HepG2 (cell line): Measurements from ENCODE around the gene TBC1D22A. TPM values are rescaled to one million over a fixed set of nuclear protein-coding genes. Genes with fewer than 3 reads are reported as not detected.

Experiments
- BORCS8-MEF2B ChIP-seq: sonication (generic); formaldehyde crosslinking; IDR thresholded peaks from 2 replicates; pipeline ENCODE4 v1.8.0; 2022; ENCODE audit warnings: mild to moderate bottlenecking, missing genetic modification reagents
- ERF ChIP-seq: IDR thresholded peaks from 2 replicates; pipeline ENCODE4 v1.6.1; 2018; ENCODE audit warnings: missing biosample characterization, missing genetic modification reagents
- FOXP1 ChIP-seq, 2 experiments: fragments of 450-650 bp in 1 of 2; IDR thresholded peaks; 2 replicates each; pipeline ENCODE4 v1.6.1; 2017 to 2018; ENCODE audit warnings: antibody characterized with exemption in 1 of 2
- FUBP1 ChIP-seq: sonication (generic); formaldehyde crosslinking; IDR thresholded peaks from 2 replicates; pipeline ENCODE4 v1.5.1; 2020; ENCODE audit warnings: missing genetic modification reagents, mild to moderate bottlenecking, borderline replicate concordance
- GRHL1 ChIP-seq: sonication (generic); formaldehyde crosslinking; conservative IDR thresholded peaks from 2 replicates; pipeline ENCODE4 v1.8.0; 2022; ENCODE audit warnings: missing genetic modification reagents
- MAFG ChIP-seq: sonication (generic); formaldehyde crosslinking; IDR thresholded peaks from 2 replicates; pipeline ENCODE4 v1.5.1; 2020; ENCODE audit warnings: mild to moderate bottlenecking, missing genetic modification reagents
- PHF20 ChIP-seq: sonication (generic); formaldehyde crosslinking; IDR thresholded peaks from 2 replicates; pipeline ENCODE4 v1.5.0; 2020; ENCODE audit warnings: mild to moderate bottlenecking, missing genetic modification reagents
- SMAD1 ChIP-seq: sonication (generic); formaldehyde crosslinking; IDR thresholded peaks from 2 replicates; pipeline ENCODE4 v1.4.0; 2020; ENCODE audit warnings: missing genetic modification reagents, low read depth, mild to moderate bottlenecking, borderline replicate concordance
- SP5 ChIP-seq: IDR thresholded peaks from 2 replicates; pipeline ENCODE4 v1.6.1; 2016; ENCODE audit warnings: low read depth, borderline replicate concordance
- STAG1 ChIP-seq: sonication (generic); formaldehyde crosslinking; IDR thresholded peaks from 2 replicates; pipeline ENCODE4 v1.4.0; 2020; ENCODE audit warnings: missing genetic modification reagents
- TMF1 ChIP-seq: sonication (generic); formaldehyde crosslinking; IDR thresholded peaks from 2 replicates; pipeline ENCODE4 v1.8.1; 2022; ENCODE audit warnings: low read depth, missing genetic modification reagents
- YY1 ChIP-seq: IDR thresholded peaks from 2 replicates; pipeline ENCODE4 v1.6.1; 2011; ENCODE audit warnings: low read length, low read depth, moderate library complexity, mild to moderate bottlenecking; ENCODE audit not compliant: insufficient read depth, insufficient replicate concordance
- ZKSCAN1 ChIP-seq: fragments of 150-350 bp; IDR thresholded peaks from 2 replicates; pipeline ENCODE4 v1.6.1; 2014; ENCODE audit warnings: low read length
- ZNF121 ChIP-seq: sonication (generic); formaldehyde crosslinking; IDR thresholded peaks from 2 replicates; pipeline ENCODE4 v1.5.0; 2020; ENCODE audit warnings: mild to moderate bottlenecking, missing genetic modification reagents
- ZNF501 ChIP-seq: sonication (generic); formaldehyde crosslinking; IDR thresholded peaks from 2 replicates; pipeline ENCODE4 v1.5.1; 2020; ENCODE audit warnings: mild to moderate bottlenecking, moderate library complexity, missing genetic modification reagents
- ZNF510 ChIP-seq: sonication (generic); formaldehyde crosslinking; IDR thresholded peaks from 2 replicates; pipeline ENCODE4 v1.4.0; 2020; ENCODE audit warnings: low read depth, mild to moderate bottlenecking, missing genetic modification reagents
- ZNF616 ChIP-seq: sonication (generic); formaldehyde crosslinking; IDR thresholded peaks from 2 replicates; pipeline ENCODE4 v1.5.0; 2020; ENCODE audit warnings: low read depth, mild to moderate bottlenecking, missing genetic modification reagents
- ZNF619 ChIP-seq: sonication (generic); formaldehyde crosslinking; IDR thresholded peaks from 2 replicates; pipeline ENCODE4 v1.4.0; 2020; ENCODE audit warnings: mild to moderate bottlenecking, missing genetic modification reagents
- ZNF747 ChIP-seq: sonication (generic); formaldehyde crosslinking; IDR thresholded peaks from 2 replicates; pipeline ENCODE4 v1.8.1; 2023; ENCODE audit warnings: missing genetic modification reagents, mild to moderate bottlenecking, borderline replicate concordance
- ZNF781 ChIP-seq: sonication (generic); formaldehyde crosslinking; IDR thresholded peaks from 2 replicates; pipeline ENCODE4 v1.5.1; 2020; ENCODE audit warnings: borderline replicate concordance, mild to moderate bottlenecking, missing genetic modification reagents; ENCODE audit errors: not compliant biosample characterization
- ZNF784 ChIP-seq: sonication (generic); formaldehyde crosslinking; IDR thresholded peaks from 2 replicates; pipeline ENCODE4 v1.5.1; 2020; ENCODE audit warnings: missing genetic modification reagents, mild to moderate bottlenecking, borderline replicate concordance
- ZNF841 ChIP-seq: sonication (generic); formaldehyde crosslinking; IDR thresholded peaks from 2 replicates; pipeline ENCODE4 v1.8.1; 2023; ENCODE audit warnings: missing genetic modification reagents, borderline replicate concordance
- polyA plus RNA-seq, 8 experiments: library from polyadenylated mRNA; depleted of rRNA in 3 of 8; stranded (reverse) in 7 of 8; unstranded in 1 of 8; fragments of >200 nt; fragmentation: Illumina TruSeq in 4 of 8; extraction: Trizol in 4 of 8; gene quantifications; 2 replicates each; pipeline versions ENCODE4 v1.2.1 to v1.2.3, GENCODE V29; 2011 to 2016; ENCODE audit warnings: low read depth in 4 of 8, missing spikeins in 1 of 8, mixed read lengths in 1 of 8; ENCODE audit not compliant: insufficient read depth in 1 of 8
- total RNA-seq, 5 experiments: library from RNA; depleted of rRNA; stranded (reverse); fragments of >200 nt; fragmentation: Illumina TruSeq; extraction: Trizol; gene quantifications; 2 replicates each; pipeline ENCODE4 v1.2.3, GENCODE V29; 2016; ENCODE audit warnings: low read depth in 1 of 5

The TBC1D22A gene
- total and polyA plus RNA-seq, 2 of the 13 experiments (the other 11 are each of a cell fraction or from before 2014, with no cell fraction given) = 17.3 to 18.0 TPM

- no peak for TF ChIP-seq TMF1 (CRISPR knock-in tag)
- TF ChIP-seq ZNF619 (CRISPR knock-in tag) = peak; percentile 81; the same call in 1 of the 2 replicates
- TF ChIP-seq BORCS8-MEF2B (CRISPR knock-in tag) = peak; percentile 74; the same call in 1 of the 2 replicates
- no peak; the same call in 1 of the 2 replicates for TF ChIP-seq ZNF121 (CRISPR knock-in tag)
- TF ChIP-seq ZNF781 (CRISPR knock-in tag) = peak; percentile 65
- peak; percentile 34; the same call in 1 of the 2 replicates for TF ChIP-seq PHF20 (CRISPR knock-in tag)
- peak; percentile 71; the same call in 1 of the 2 replicates for TF ChIP-seq ZNF510 (CRISPR knock-in tag)
- TF ChIP-seq ZNF784 (CRISPR knock-in tag) = no peak; the same call in 1 of the 2 replicates
- TF ChIP-seq SP5 (CRISPR knock-in tag) = peak; percentile 67
- no peak for TF ChIP-seq FOXP1 (IDR thresholded peaks at IDR 0.05)
- TF ChIP-seq FOXP1 (CRISPR knock-in tag; IDR thresholded peaks at IDR 0.05) = peak; percentile 60; the same call in 1 of the 2 replicates
- TF ChIP-seq ERF (CRISPR knock-in tag) = peak; percentile 85
- TF ChIP-seq SMAD1 (CRISPR knock-in tag) = peak; percentile 72; the same call in 1 of the 2 replicates
- peak; percentile 33 for TF ChIP-seq STAG1 (CRISPR knock-in tag)
- TF ChIP-seq FUBP1 = peak; percentile 20; the same call in 1 of the 2 replicates
- TF ChIP-seq GRHL1 (CRISPR knock-in tag) = no peak
- no peak for TF ChIP-seq ZNF841 (CRISPR knock-in tag)
- peak; percentile 67 for TF ChIP-seq ZNF501 (CRISPR knock-in tag)
- 0 out of 2 replicates have a peak, but pooled peaks have one; percentile 48 for TF ChIP-seq ZNF616 (CRISPR knock-in tag)
- TF ChIP-seq YY1 = peak; percentile 51
- peak; percentile 50; the same call in 1 of the 2 replicates for TF ChIP-seq ZNF747 (CRISPR knock-in tag)
- TF ChIP-seq ZKSCAN1 = no peak
- TF ChIP-seq MAFG = no peak
These were observed 31.0 kb upstream of the TBC1D22A start (continued) for GRCh38 chr22:46731246-46732040.
